ENCODE results near the gene C15orf61. TPM values are rescaled to one million over a fixed set of nuclear protein-coding genes. Genes with fewer than 3 reads are reported as not detected.

The C15orf61 gene
- total and polyA plus RNA-seq, 4 donors: 1.4 to 5.6 (median 2.5) TPM

DNA sequence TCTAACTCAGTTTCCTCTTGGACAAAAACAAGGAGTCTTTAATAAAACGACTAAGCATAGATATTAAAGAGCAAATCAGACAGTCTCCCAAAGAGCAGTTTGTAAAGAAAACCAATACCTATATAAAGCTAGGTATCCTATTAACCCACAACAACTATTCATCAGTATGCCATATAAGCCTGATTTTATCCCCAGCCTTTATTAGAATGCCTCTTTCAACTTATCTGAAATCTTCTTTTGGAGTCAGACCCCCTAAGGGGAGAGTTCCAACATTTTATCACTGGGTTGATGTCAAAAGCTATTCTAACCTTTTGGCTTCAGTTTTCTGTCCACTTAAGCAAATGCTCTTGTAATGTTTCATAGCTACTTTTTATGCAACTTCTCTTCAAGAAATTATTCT is 39.4 kb downstream of the C15orf61 start:
- WGBS: 95% methylated on average over 1 of the region's 1 CpG
- Histone ChIP-seq H3K9ac (ENCODE audit: low read depth in 1 of 2, low read length in 2 of 2) (no peak overlapping the region), H3K9me3 (ENCODE audit: control insufficient read depth in 4 of 4, low read length in 3 of 4) (no peaks in the 10 kb centered on the region), H3K27ac (ENCODE audit: low read depth in 1 of 2, low read length in 2 of 2) (no peak overlapping the region), H3K4me3 (ENCODE audit: low read depth in 1 of 3, low read length in 3 of 3) (no peak overlapping the region), H3K27me3 (ENCODE audit: control insufficient read depth in 4 of 4, insufficient read depth in 4 of 4, low read length in 3 of 4) (no peaks in the 10 kb centered on the region), H3K4me1 (ENCODE audit: control insufficient read depth in 4 of 4, insufficient read depth in 4 of 4, low read length in 3 of 4) (no peaks in the 10 kb centered on the region), H3K36me3 (ENCODE audit: control insufficient read depth in 4 of 4, insufficient read depth in 3 of 4, low read depth in 1 of 4, low read length in 3 of 4) (peaks cover 0 to 12% (median 2%) of the 10 kb centered on the region in 4 donors)
- no peak for DNase-seq (ENCODE audit: low spot score)
- TF ChIP-seq, protein P1, sequence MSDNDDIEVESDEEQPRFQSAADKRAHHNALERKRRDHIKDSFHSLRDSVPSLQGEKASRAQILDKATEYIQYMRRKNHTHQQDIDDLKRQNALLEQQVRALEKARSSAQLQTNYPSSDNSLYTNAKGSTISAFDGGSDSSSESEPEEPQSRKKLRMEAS (IDR thresholded peaks at IDR 0.05): no peak
- TF ChIP-seq HNF4G (IDR thresholded peaks at IDR 0.05) (no peak), FOXA1 (IDR thresholded peaks at IDR 0.05) (no peak), FOXA2 (IDR thresholded peaks at IDR 0.05) (no peak), RAD21 (IDR thresholded peaks at IDR 0.05) (no peak), NR2F2 (IDR thresholded peaks at IDR 0.05) (no peak)
- TF ChIP-seq, protein P2, sequence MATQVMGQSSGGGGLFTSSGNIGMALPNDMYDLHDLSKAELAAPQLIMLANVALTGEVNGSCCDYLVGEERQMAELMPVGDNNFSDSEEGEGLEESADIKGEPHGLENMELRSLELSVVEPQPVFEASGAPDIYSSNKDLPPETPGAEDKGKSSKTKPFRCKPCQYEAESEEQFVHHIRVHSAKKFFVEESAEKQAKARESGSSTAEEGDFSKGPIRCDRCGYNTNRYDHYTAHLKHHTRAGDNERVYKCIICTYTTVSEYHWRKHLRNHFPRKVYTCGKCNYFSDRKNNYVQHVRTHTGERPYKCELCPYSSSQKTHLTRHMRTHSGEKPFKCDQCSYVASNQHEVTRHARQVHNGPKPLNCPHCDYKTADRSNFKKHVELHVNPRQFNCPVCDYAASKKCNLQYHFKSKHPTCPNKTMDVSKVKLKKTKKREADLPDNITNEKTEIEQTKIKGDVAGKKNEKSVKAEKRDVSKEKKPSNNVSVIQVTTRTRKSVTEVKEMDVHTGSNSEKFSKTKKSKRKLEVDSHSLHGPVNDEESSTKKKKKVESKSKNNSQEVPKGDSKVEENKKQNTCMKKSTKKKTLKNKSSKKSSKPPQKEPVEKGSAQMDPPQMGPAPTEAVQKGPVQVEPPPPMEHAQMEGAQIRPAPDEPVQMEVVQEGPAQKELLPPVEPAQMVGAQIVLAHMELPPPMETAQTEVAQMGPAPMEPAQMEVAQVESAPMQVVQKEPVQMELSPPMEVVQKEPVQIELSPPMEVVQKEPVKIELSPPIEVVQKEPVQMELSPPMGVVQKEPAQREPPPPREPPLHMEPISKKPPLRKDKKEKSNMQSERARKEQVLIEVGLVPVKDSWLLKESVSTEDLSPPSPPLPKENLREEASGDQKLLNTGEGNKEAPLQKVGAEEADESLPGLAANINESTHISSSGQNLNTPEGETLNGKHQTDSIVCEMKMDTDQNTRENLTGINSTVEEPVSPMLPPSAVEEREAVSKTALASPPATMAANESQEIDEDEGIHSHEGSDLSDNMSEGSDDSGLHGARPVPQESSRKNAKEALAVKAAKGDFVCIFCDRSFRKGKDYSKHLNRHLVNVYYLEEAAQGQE (IDR thresholded peaks at IDR 0.05): no peak
- TF ChIP-seq, protein P3, sequence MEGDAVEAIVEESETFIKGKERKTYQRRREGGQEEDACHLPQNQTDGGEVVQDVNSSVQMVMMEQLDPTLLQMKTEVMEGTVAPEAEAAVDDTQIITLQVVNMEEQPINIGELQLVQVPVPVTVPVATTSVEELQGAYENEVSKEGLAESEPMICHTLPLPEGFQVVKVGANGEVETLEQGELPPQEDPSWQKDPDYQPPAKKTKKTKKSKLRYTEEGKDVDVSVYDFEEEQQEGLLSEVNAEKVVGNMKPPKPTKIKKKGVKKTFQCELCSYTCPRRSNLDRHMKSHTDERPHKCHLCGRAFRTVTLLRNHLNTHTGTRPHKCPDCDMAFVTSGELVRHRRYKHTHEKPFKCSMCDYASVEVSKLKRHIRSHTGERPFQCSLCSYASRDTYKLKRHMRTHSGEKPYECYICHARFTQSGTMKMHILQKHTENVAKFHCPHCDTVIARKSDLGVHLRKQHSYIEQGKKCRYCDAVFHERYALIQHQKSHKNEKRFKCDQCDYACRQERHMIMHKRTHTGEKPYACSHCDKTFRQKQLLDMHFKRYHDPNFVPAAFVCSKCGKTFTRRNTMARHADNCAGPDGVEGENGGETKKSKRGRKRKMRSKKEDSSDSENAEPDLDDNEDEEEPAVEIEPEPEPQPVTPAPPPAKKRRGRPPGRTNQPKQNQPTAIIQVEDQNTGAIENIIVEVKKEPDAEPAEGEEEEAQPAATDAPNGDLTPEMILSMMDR (IDR thresholded peaks at IDR 0.05; ENCODE audit: low read depth, low read length, missing input control): no peak

DNA sequence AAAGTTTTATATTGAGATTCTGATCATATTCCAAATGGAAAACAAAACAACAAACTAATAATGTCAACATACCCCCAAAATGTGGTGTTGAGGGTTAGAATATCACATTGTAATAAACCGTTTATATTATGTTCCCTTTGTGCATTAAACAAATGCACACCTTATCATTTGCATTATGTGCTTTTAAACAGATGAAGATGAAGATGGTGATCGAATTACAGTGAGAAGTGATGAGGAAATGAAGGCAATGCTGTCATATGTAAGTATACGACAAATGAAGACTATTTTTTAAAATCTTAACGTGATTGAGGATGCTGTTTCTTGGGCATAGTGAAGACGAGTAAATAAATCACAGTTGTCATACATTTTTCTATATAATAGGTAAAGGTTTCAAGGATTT is 42.2 kb downstream of the C15orf61 start:
- Histone ChIP-seq H3K36me3 (ENCODE audit: control insufficient read depth in 4 of 4, insufficient read depth in 3 of 4, low read depth in 1 of 4, low read length in 3 of 4) (peaks cover 0 to 5% (median 2%) of the 10 kb centered on the region in 4 donors), H3K9me3 (ENCODE audit: control insufficient read depth in 4 of 4, low read length in 3 of 4) (no peaks in the 10 kb centered on the region), H3K27ac (ENCODE audit: low read depth in 1 of 2, low read length in 2 of 2) (no peak overlapping the region), H3K27me3 (ENCODE audit: control insufficient read depth in 4 of 4, insufficient read depth in 4 of 4, low read length in 3 of 4) (no peaks in the 10 kb centered on the region), H3K4me1 (ENCODE audit: control insufficient read depth in 4 of 4, insufficient read depth in 4 of 4, low read length in 3 of 4) (no peaks in the 10 kb centered on the region), H3K9ac (ENCODE audit: low read depth in 1 of 2, low read length in 2 of 2) (no peak overlapping the region), H3K4me3 (ENCODE audit: low read depth in 1 of 3, low read length in 3 of 3) (no peak overlapping the region)
- 97% methylated on average over 5 of the region's 5 CpGs for WGBS
- DNase-seq (ENCODE audit: low spot score): no peak
- TF ChIP-seq, protein P1 (IDR thresholded peaks at IDR 0.05): no peak
- TF ChIP-seq HNF4A (conservative IDR thresholded peaks at IDR 0.05) (no peak), JUND (IDR thresholded peaks at IDR 0.05) (no peak), YY1 (IDR thresholded peaks at IDR 0.05) (no peak), FOXA2 (IDR thresholded peaks at IDR 0.05) (no peak), HNF4G (IDR thresholded peaks at IDR 0.05) (no peak), EGR1 (IDR thresholded peaks at IDR 0.05; ENCODE audit: low read depth in 2 of 2) (no peak), TAF1 (conservative IDR thresholded peaks at IDR 0.05) (no peak), SP1 (IDR thresholded peaks at IDR 0.05) (no peak), FOXA1 (IDR thresholded peaks at IDR 0.05) (no peak)
- TF ChIP-seq, protein P2 (IDR thresholded peaks at IDR 0.05): no peak
- TF ChIP-seq, protein P3 (IDR thresholded peaks at IDR 0.05; ENCODE audit: low read depth, low read length, missing input control): no peak
- TF ChIP-seq, protein P4, sequence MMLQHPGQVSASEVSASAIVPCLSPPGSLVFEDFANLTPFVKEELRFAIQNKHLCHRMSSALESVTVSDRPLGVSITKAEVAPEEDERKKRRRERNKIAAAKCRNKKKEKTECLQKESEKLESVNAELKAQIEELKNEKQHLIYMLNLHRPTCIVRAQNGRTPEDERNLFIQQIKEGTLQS (IDR thresholded peaks at IDR 0.05): no peak
- TF ChIP-seq, protein P5, sequence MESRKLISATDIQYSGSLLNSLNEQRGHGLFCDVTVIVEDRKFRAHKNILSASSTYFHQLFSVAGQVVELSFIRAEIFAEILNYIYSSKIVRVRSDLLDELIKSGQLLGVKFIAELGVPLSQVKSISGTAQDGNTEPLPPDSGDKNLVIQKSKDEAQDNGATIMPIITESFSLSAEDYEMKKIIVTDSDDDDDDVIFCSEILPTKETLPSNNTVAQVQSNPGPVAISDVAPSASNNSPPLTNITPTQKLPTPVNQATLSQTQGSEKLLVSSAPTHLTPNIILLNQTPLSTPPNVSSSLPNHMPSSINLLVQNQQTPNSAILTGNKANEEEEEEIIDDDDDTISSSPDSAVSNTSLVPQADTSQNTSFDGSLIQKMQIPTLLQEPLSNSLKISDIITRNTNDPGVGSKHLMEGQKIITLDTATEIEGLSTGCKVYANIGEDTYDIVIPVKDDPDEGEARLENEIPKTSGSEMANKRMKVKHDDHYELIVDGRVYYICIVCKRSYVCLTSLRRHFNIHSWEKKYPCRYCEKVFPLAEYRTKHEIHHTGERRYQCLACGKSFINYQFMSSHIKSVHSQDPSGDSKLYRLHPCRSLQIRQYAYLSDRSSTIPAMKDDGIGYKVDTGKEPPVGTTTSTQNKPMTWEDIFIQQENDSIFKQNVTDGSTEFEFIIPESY (IDR thresholded peaks at IDR 0.05): no peak
